Measurements from ENCODE around the gene LRRC47. TPM values are rescaled to one million over a fixed set of nuclear protein-coding genes. Genes with fewer than 3 reads are reported as not detected.

The LRRC47 gene
- total and polyA plus RNA-seq, 8 donors = 12.0 to 212 (median 27.1) TPM

GRCh38 chr1:3788756-3789420 lies 7.4 kb downstream of the LRRC47 start:
- DNase-seq = no peak
- Histone ChIP-seq H3K36me3 (peaks cover 32 to 83% (median 76%) of the 10 kb centered on the region in 4 donors), H3K4me1 (peaks cover 15 to 58% (median 35%) of the 10 kb centered on the region in 4 donors), H3K27ac (no peak overlapping the region), H3K9me3 (no peaks in the 10 kb centered on the region), H3K27me3 (no peaks in the 10 kb centered on the region), H3K4me3 (no peak overlapping the region)
- intact Hi-C loops (cut with DNase I; ENCODE audit: low total_unique reads) = no loop called here
- WGBS, 5 donors = 73 to 88% (median 79%) methylated on average over 10 to 16 of the region's 16 CpGs
- TF ChIP-seq EP300 (IDR thresholded peaks at IDR 0.05) (no peak), POLR2A (IDR thresholded peaks at IDR 0.05) (no peak), POLR2AphosphoS5 (IDR thresholded peaks at IDR 0.05) (no peak), CTCF (IDR thresholded peaks at IDR 0.05) (no peak)

GRCh38 chr1:3787745-3788605 lies 8.3 kb downstream of the LRRC47 start:
- H3K4me1 ChIP-seq = peaks cover 9 to 49% (median 26%) of the 10 kb centered on the region in 4 donors
- intact Hi-C loops (cut with DNase I; ENCODE audit: low total_unique reads) = no loop called here
- no peaks in the 10 kb centered on the region for H3K27me3 ChIP-seq
- peaks cover 39 to 91% (median 85%) of the 10 kb centered on the region in 4 donors for H3K36me3 ChIP-seq
- no peaks in the 10 kb centered on the region for H3K9me3 ChIP-seq
- WGBS, 5 donors = 86 to 93% (median 90%) methylated on average over 21 to 26 of the region's 26 CpGs
- no peak overlapping the region for H3K27ac ChIP-seq
- DNase-seq = no peak
- no peak overlapping the region for H3K4me3 ChIP-seq
- TF ChIP-seq EP300 (IDR thresholded peaks at IDR 0.05) (no peak), POLR2A (IDR thresholded peaks at IDR 0.05) (no peak)

- Histone ChIP-seq H3K4me1 (peaks cover 9 to 43% (median 23%) of the 10 kb centered on the region in 4 donors), H3K27ac (no peak overlapping the region), H3K36me3 (peaks cover 46 to 92% (median 89%) of the 10 kb centered on the region in 4 donors), H3K27me3 (no peaks in the 10 kb centered on the region), H3K4me3 (no peak overlapping the region), H3K9me3 (no peaks in the 10 kb centered on the region)
- TF ChIP-seq POLR2AphosphoS5 (IDR thresholded peaks at IDR 0.05) (no peak), CTCF (IDR thresholded peaks at IDR 0.05) (no peak), POLR2A (IDR thresholded peaks at IDR 0.05) (no peak), EP300 (IDR thresholded peaks at IDR 0.05) (no peak)
- no peak for DNase-seq
- WGBS, 5 donors = 80 to 88% (median 85%) methylated on average over 10 of the region's 10 CpGs
- intact Hi-C loops (cut with DNase I; ENCODE audit: low total_unique reads) = no loop called here
These were observed 9.0 kb downstream of the LRRC47 start for GRCh38 chr1:3787349-3787715.

- TF ChIP-seq POLR2A (IDR thresholded peaks at IDR 0.05) (no peak), CTCF (IDR thresholded peaks at IDR 0.05) (no peak), POLR2AphosphoS5 (IDR thresholded peaks at IDR 0.05) (no peak), EP300 (IDR thresholded peaks at IDR 0.05) (no peak)
- no peak overlapping the region for H3K27ac ChIP-seq
- no peak overlapping the region for H3K4me3 ChIP-seq
- DNase-seq = no peak
- no peaks in the 10 kb centered on the region for H3K27me3 ChIP-seq
- H3K36me3 ChIP-seq = peaks cover 52 to 96% (median 90%) of the 10 kb centered on the region in 4 donors
- H3K4me1 ChIP-seq = peaks cover 9 to 37% (median 20%) of the 10 kb centered on the region in 4 donors
- H3K9me3 ChIP-seq = no peaks in the 10 kb centered on the region
- intact Hi-C loops (cut with DNase I; ENCODE audit: low total_unique reads) = no loop called here
- WGBS, 5 donors = 93 to 95% (median 94%) methylated on average over 45 of the region's 45 CpGs
These were observed 9.6 kb downstream of the LRRC47 start for GRCh38 chr1:3786468-3787348.

Data from stomach (tissue), 9 donors.